GM12891 (cell line): ENCODE data around the gene CCDC6.

Experiments
- POLR2A ChIP-seq: IDR thresholded peaks from 2 replicates; pipeline ENCODE4 v1.6.1; 2011; ENCODE audit warnings: low read depth, low read length, control low read depth
- POLR2AphosphoS5 ChIP-seq: IDR thresholded peaks from 2 replicates; pipeline ENCODE4 v1.6.1; 2011; ENCODE audit warnings: low read depth, low read length, control low read depth
- POU2F2 ChIP-seq: IDR thresholded peaks from 2 replicates; pipeline ENCODE4 v1.6.1; 2011; ENCODE audit warnings: low read depth, mild to moderate bottlenecking, control low read depth, low read length, moderate library complexity
- TAF1 ChIP-seq: IDR thresholded peaks from 2 replicates; pipeline ENCODE4 v1.6.1; 2011; ENCODE audit warnings: low read depth, low read length, control low read depth

DNA sequence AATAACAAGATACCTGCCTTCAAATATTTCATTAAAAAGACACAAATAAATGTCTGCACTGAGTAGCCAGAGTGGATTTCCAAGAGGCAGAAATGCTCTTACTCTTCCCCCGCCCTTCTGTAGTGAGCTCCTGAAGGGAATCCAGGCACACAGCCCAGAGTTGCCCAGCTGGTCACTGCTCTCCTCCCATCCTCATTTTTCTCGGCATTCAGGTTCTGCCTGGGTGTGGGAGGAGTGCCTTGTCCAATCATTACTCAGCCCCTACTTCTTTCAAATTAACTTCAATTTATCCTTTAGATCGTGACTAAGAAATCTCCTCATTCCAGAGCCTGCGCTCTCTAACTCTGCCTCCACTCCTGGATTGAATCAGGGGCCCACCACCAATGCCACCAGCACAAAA, 12.2 kb downstream of the CCDC6 start:
- TF ChIP-seq POLR2A (no peak), TAF1 (no peak), POLR2AphosphoS5 (no peak), POU2F2 (no peak)
